Stomach smooth muscle (tissue), 2 donors: Measurements from ENCODE around the gene MVB12B.

Source experiments
- H3K27ac ChIP-seq: one replicate; pipeline ENCODE4 v1.7.0; 2013; ENCODE audit warnings: mild to moderate bottlenecking, low read length, inconsistent platforms
- H3K27me3 ChIP-seq, 2 donors: one replicate each; pipeline ENCODE4 v1.7.0; 2013; ENCODE audit warnings: low read length in 2 of 2; ENCODE audit not compliant: insufficient read depth in 2 of 2, control insufficient read depth in 1 of 2
- H3K36me3 ChIP-seq, 2 donors: one replicate each; pipeline ENCODE4 v1.7.0; 2013; ENCODE audit warnings: low read length in 2 of 2; ENCODE audit not compliant: control insufficient read depth in 2 of 2, insufficient read depth in 2 of 2
- H3K4me1 ChIP-seq: one replicate; pipeline ENCODE4 v1.7.0; 2013; ENCODE audit warnings: low read length; ENCODE audit not compliant: control insufficient read depth, insufficient read depth
- H3K4me3 ChIP-seq, 2 donors: one replicate each; pipeline ENCODE4 v1.7.0; 2013; ENCODE audit warnings: low read length in 2 of 2
- H3K9ac ChIP-seq, 2 donors: one replicate each; pipeline ENCODE4 v1.7.0; 2013; ENCODE audit warnings: low read length in 2 of 2, mild to moderate bottlenecking in 1 of 2
- H3K9me3 ChIP-seq, 2 donors: one replicate each; pipeline ENCODE4 v1.7.0; 2013; ENCODE audit warnings: low read length in 2 of 2; ENCODE audit not compliant: control insufficient read depth in 2 of 2
- donor health status: healthy.
- donor health status: Pancreatic carcinoma.

MVB12B gene

DNA sequence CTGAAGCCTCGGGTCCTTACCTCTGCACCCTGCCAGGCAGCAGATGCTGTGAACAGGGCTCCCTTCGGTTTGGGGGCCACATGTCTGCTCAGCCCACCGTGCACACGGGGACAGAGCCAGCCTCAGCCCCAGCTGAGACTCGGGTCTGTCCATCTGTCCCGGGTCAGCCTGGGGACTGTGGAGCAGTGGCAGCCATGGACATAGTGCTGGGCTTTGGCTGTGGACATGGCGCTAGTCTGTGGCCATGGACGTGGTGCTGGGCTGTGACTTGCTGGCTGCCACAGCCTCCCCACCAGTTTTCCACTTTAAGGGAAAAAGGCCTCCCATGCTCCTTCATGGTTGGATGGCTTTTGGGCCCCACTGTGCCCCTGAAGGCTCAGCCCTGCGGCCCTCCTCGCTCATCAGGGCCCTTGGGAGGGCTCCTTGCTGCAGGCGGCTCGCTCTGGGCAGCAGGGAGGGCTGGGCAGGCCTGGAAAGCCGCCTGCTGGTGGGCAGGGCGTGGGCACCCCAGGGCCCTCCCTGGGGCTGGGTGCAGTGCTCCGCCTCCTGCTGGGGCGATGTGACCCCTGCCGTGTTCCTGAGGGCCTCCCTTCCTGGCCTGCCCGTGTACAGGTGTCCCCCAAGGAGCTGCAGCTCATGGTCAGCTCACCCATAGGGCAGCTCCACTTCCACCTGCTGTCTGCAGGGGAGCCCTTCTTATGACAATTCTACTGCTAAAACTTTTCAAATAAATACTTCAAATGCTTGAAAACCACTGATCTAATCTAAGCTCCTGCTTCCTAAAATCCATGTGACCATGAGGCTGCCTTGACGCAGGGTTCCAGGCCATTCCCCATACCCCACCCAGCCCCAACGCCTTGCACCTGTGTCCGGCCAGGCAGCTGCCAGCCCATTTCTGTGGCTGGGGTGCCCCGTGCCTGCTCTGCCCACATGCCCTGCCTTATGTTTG lies 175.0 kb downstream of the MVB12B start:
- Histone ChIP-seq H3K27me3 (no peaks in the 10 kb centered on the region), H3K4me3 (no peak overlapping the region), H3K9me3 (no peaks in the 10 kb centered on the region), H3K9ac (peak overlapping the region in 1 of 2 donors; percentile 28), H3K36me3 (peaks cover 4 to 5% of the 10 kb centered on the region in 2 donors), H3K27ac (no peak overlapping the region), H3K4me1 (peaks cover 23% of the 10 kb centered on the region)

DNA sequence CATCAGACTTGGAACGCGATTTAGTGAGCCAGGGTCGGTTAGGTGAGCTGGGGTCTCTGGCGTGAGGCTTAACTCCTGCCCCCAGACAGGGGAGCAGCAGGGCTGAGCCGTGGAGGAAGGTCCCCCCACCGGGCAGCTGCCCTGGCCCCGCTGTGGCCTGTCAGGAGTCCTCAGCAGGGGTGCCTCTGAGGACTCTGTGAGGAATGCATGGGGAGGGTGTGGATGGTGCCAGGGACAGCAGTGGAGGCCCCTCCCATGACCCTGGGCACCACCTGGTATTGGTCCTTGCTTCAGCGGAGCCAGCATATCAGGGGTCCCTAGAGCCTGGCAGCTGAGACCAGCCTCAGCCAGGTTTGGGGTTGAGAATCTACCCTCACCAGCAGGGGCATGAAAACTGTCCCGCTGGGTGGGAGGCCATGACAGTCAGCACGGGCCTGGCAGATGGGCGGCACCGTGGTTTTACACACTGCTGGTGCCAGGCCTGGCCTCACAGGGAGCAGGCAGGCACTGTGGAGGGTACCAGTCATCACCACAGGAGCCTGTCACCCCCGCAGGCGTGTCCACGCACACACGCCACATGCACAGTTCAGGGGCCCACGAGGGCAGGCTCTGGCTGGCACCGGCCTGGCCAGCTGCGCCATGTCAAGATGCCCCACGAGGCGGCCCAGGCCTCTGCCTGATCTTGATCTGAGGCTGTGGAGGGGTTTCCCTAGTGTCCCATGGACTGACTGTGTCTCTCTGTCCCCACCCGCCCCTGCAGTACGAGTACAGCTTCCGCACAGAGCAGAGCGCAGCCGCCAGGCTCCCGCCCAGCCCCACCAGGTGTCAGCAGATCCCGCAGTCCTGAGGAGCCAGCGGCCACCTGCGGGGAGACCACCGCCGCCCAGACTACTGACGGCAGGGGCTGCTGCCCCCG lies 176.0 kb downstream of the MVB12B start:
- Histone ChIP-seq H3K4me1 (peaks cover 23% of the 10 kb centered on the region), H3K9me3 (no peaks in the 10 kb centered on the region), H3K4me3 (no peak overlapping the region), H3K27ac (no peak overlapping the region), H3K36me3 (peaks cover 4 to 5% of the 10 kb centered on the region in 2 donors), H3K9ac (no peak overlapping the region), H3K27me3 (no peaks in the 10 kb centered on the region)

DNA sequence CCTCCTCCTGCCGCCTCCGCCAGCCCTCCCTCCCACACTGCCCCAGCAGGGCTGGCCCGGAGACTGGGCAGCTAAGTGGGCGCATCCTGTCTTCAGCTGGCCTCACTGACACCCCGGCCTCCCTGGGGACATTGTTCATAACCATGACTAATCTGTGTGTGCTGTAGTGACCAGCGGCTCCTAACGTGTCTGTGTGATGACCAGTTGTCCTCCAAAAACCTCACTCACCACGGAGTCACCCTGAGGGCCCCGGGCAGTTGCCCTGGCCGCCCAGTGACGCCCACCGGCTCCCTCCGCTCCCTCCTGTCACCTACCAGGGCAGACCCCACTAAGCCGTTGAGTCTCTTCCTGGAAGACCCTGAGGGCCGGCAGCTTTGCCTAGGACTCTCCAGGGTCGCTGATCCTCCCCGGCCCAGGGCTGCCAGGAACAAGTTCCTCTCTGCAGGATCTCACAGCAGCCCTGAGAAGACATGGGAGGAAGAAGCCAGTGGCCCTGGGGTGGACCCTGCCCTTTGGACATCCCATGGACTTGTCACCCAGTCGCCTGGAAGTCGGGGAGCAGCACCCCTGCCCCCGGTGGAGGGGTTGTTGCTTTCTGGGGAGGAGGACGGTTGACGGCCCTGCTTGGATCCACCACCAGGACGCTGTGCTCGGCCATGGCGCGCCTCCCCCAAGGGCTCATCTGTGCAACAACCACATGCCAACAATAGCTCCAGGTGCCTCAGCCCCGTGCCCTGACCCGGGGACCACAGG lies 176.9 kb downstream of the MVB12B start:
- H3K9ac ChIP-seq = no peak overlapping the region
- no peaks in the 10 kb centered on the region for H3K9me3 ChIP-seq
- no peak overlapping the region for H3K4me3 ChIP-seq
- H3K27ac ChIP-seq = no peak overlapping the region
- H3K4me1 ChIP-seq = peaks cover 23% of the 10 kb centered on the region
- H3K27me3 ChIP-seq = no peaks in the 10 kb centered on the region
- peaks cover 4 to 5% of the 10 kb centered on the region in 2 donors for H3K36me3 ChIP-seq

DNA sequence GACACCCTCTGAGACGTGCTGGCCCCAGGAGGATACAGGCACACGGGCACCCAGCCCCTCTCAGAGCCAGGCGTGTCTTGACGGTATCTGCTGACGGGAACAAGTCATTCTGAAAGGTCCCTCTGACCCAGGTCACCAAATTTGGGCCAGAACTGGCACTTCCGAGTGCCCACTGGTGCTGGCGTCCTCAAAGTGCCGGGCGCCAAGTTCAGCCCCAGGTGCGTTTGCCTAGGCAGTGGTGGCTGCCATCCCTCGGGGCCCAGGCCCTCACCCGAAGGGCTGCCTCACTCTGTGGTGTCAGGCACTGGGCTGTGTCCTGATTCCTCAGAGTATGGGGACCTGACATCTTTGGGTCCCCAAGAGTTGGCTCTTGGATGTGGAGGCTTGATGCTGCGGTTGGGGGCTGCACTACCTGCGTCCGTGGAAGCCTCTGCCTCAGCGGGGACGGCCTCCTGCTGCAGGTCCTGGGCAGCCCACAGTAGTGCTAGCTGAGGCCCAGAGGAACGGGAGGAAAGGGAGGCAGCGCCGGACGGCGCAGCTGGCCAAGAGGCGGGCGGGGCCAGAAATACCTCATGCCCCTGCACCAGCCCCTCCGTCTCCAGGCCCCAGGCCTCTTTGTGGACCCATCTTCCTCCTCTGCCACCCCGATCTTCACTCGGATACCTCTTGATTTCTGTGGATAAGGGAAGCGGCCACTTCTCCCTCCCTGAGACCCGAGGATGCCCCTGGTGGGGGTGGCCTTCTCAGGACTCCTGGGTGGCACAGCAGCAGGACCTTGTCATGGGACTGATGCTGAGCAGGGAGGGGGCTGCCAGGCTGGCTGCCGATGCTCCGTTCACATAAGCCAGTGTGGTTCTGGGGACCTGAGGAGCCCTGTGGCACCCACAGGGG lies 177.7 kb downstream of the MVB12B start:
- H3K4me3 ChIP-seq = no peak overlapping the region
- H3K27me3 ChIP-seq = no peaks in the 10 kb centered on the region
- H3K36me3 ChIP-seq = peaks cover 4 to 5% of the 10 kb centered on the region in 2 donors
- no peak overlapping the region for H3K27ac ChIP-seq
- H3K9ac ChIP-seq = no peak overlapping the region
- H3K4me1 ChIP-seq = peaks cover 17% of the 10 kb centered on the region
- no peaks in the 10 kb centered on the region for H3K9me3 ChIP-seq

DNA sequence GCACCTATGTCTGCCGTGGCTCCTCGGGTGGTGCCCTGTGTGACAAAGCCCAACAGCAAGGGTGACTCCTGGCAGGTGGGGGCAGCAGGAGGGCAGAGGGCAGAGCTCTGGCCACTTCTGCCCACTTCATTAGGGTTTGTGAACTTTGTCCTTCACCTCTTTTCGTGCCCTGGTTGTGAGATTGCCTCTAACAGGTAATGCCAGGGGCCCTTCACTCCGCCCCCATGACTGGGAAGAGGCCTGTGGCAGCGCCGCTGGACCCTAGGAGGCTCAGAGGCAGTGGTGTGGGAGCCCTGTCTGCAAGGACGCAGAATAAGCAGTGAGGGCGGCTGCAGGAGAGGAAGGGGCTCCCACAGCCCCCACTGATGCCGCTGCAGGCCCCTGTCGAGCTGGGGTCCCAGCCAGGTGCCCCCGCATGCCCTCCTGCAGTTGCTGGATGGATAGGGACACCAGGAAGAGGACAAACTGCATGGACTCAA lies 178.4 kb downstream of the MVB12B start:
- H3K27ac ChIP-seq = no peak overlapping the region
- H3K4me1 ChIP-seq = peaks cover 13% of the 10 kb centered on the region
- no peak overlapping the region for H3K4me3 ChIP-seq
- no peak overlapping the region for H3K9ac ChIP-seq
- H3K27me3 ChIP-seq = no peaks in the 10 kb centered on the region
- H3K9me3 ChIP-seq = no peaks in the 10 kb centered on the region
- peaks cover 4 to 5% of the 10 kb centered on the region in 2 donors for H3K36me3 ChIP-seq

GRCh38 chr9:126505697-126506346 lies 179.2 kb downstream of the MVB12B start:
- peaks cover 5% of the 10 kb centered on the region for H3K4me1 ChIP-seq
- H3K36me3 ChIP-seq = peaks cover 4 to 5% of the 10 kb centered on the region in 2 donors
- H3K27me3 ChIP-seq = peaks cover 3% of the 10 kb centered on the region in 2 donors
- no peak overlapping the region for H3K27ac ChIP-seq
- H3K4me3 ChIP-seq = no peak overlapping the region
- no peaks in the 10 kb centered on the region for H3K9me3 ChIP-seq
- no peak overlapping the region for H3K9ac ChIP-seq

DNA sequence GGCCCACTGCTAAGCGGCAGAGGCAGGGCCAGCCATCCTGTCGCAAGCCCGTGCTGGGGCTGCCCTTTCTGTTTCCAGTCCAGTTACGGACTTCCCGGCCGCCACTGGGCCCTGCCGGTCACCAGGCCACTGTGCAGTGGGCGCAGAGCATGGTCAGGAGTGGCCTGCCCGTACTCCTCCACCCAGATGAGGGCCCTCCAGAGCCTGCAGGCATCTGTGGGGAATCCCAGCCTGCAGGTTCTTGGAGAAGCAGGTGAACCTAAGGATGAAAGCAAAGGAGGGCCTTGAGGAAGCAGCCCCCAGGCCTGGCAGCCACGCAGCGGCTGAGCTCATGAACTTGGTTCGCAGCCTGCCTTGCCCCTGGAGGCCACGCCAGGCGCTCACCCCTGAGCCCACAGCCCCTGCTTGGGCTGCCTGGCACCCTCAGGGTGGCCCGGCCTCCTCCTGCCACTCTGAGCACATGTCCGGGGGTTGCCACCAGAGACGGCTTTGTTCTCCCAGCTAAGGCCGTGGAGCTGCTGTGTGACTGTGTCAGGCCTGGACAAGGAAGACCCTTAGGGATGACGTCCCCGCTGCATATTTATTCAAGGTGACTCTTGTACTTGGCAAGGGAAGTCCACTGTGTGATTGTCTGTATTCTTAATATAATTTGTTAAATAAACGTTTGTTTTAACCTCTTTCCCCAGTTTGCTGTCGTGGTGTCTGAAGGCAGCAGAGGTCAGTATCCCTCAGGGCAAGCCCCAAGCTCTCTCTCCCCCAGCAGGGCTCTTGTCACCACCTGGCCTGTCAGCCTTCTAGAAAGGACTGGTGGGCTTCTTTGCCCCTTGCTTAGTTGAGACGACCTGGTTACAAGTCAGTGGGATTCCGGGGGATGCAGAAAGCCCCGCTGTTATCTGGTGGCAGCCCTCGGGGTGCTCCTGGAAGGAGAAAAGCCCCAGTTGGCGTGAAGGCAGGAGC lies 180.0 kb downstream of the MVB12B start:
- no peak overlapping the region for H3K27ac ChIP-seq
- no peaks in the 10 kb centered on the region for H3K4me1 ChIP-seq
- no peaks in the 10 kb centered on the region for H3K9me3 ChIP-seq
- H3K27me3 ChIP-seq = peaks cover 3% of the 10 kb centered on the region in 2 donors
- no peak overlapping the region for H3K4me3 ChIP-seq
- no peak overlapping the region for H3K9ac ChIP-seq
- H3K36me3 ChIP-seq = peaks cover 4 to 5% of the 10 kb centered on the region in 2 donors

- H3K27me3 ChIP-seq = peaks cover 3% of the 10 kb centered on the region in 2 donors
- no peaks in the 10 kb centered on the region for H3K9me3 ChIP-seq
- H3K4me3 ChIP-seq = no peak overlapping the region
- peaks cover 4 to 5% of the 10 kb centered on the region in 2 donors for H3K36me3 ChIP-seq
- no peak overlapping the region for H3K27ac ChIP-seq
- H3K9ac ChIP-seq = no peak overlapping the region
- H3K4me1 ChIP-seq = no peaks in the 10 kb centered on the region
These were observed 180.9 kb downstream of the MVB12B start for GRCh38 chr9:126507318-126508109.
